HK-2 (cell line): Measurements from ENCODE around the gene CLCC1.

Experiments used
- DNase-seq: peaks from one replicate; pipeline ENCODE4 v3.0.0-alpha.2; 2018; ENCODE audit not compliant: unreplicated experiment

The CLCC1 gene

DNA sequence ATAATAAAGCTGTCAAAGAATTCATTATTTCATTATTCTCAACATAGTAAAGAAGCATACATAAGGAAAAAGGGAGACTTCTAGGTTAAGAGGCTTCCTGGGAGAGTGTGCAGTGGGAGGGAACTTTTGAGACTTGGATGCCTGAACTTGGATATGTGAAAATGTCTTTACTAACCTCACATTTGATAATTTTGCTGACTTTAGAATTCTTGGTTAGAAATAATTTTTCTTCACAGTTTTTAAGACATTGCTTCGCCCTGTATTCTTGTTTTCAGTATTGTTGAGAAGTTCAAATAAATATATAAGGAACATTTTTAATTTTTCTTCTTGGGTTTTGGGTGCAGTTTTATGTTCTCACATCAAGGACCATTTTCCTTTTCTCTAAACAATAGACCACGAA is 46.5 kb downstream of the CLCC1 start:
- no peak for DNase-seq
